HUDEP-2 (cell line): ENCODE results near the gene MNAT1.
A peak's percentile ranks its signal among the peaks of the same experiment; 100 is the strongest.
"Not testable (repeated sequence)": the region's sequence is repeated elsewhere in the genome, so short reads cannot be mapped to it uniquely, and the experiment has no call there.

Experiments used
- DNase-seq, 76 experiments: peaks; one replicate each; lab custom pipeline; 2025; ENCODE audit not compliant: unreplicated experiment in 76 of 76; lab: John Stamatoyannopoulos, UW

Gene MNAT1

DNA sequence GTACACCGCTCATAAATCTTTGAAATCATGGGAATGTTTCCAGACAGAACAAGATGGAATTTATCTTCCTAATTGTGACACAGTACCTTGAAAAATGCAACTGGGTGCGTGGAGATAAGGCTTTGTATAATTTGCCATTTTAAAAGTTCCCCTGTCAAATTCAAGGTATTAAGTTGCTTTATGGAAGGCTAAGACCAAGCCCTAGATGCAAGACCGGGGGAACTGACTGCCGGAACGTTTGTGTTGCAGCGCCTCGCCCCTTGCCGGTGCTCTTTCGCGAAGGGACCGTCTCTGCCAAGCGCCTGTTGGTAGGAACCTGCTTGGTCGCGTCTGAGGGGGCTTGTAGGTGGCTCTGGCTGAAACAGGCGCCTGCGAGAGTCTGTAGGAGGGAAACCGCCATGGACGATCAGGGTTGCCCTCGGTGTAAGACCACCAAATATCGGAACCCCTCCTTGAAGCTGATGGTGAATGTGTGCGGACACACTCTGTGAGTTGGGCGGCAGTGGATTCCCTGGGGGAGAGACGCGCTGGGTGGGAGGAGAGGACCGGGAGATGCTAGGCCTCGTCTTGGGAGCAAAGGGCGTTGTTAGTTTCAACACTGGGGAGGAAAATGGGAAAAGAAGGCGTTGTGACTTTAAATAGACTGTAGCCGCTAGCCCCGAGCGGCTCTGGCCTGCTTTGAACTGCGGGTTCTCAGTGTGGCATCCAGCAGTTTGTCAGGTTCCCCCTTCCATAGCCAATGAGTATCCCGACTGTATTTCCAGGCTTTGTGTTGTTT, at the start of gene MNAT1:
TSS of gene MNAT1 (plus strand) at position 297 of the 778 bp plus-strand sequence. CDS start at position 399, 102 bp downstream.
- peak in 72 of 76 experiments; percentile 12 to 81 (median 58) for DNase-seq

DNA sequence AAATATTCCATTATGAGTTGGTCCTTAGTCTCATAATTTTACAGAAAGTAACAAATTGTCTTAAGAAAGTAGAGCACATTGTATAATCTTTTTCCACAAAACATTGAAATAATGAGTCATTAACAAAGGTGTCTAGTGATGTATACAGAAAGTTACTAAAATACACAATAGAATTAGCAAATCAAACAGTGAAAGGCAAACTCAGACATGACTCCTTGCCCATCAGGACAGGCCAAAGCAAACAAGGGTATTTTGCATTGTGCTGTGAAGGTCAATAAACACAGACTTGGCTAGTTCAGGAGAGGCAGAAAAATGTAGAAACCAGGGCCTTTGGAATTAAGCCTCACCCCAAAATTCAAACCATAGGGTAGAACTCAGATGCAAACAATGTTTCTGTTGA, 47.7 kb upstream of the MNAT1 start:
- DNase-seq, result no peak

DNA sequence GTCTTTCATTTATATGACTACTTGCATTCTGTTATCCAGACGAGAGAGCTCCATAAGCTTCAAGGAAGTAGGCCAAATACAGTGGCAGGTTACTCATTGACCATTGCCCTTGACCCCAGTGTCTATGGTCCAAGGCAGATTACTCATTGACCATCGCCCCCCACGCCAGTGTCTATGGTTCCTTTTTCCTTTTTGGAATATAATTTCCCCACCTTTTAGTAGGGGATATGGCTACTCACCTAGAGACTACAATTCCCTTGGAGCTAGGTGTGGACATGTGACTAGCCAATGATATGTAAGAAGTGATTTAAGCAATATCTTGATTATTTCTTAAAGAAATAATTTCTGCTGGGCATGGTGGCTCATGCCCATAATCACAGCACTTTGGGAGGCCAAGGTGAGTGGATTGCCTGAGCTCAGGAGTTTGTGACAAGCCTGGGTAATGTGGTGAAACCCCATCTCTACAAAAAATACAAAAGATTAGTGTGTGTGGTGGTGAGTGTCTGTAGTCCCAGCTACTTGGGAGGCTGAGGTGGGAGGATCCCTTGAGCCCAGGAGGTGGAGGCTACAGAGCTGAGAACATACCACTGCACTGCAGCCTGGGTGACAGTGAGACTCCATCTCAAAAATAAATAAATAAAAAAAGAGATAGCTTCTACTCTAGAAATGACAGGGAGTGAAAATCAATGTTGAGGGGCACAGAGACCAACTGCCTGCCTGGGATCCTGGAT, 43.0 kb upstream of the MNAT1 start:
- DNase-seq, result no peak

DNA sequence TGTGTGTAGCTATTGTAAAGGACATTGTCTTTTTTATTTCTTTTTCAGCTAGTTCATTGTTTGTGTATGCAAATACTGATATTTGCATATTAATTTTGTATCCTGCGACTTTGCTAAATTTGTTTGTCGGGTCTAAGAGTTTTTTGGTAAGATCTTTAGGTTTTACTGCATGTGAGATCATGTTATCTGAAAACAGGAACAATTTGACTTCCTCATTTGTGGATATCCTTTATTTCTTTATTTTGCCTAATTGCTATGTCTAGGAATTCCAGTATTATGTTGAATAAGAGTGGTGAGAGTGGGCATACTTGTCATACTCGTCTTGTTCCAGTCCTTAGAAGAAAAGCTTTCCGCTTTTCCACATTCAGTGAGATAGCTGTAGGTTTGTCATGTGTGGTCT, 39.2 kb upstream of the MNAT1 start:
- no peak for DNase-seq

DNA sequence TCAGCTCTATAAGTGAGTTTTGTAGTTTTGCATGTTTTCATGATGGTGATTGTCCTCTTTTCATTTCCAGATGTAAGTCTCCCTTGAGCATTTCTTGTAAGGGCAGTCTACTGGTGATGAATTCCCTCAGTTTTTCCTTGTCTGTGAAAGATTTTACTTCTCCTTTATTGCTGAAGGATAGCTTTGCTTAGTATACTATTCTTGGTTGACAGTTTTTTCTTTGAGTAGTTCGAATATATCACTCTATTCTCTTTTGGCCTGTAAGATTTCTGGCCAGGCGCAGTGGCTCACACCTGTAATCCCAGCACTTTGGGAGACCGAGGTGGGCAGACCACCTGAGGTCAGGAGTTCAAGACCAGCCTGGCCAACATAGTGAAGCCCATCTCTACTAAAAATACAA, 34.0 kb upstream of the MNAT1 start:
- no peak for DNase-seq

DNA sequence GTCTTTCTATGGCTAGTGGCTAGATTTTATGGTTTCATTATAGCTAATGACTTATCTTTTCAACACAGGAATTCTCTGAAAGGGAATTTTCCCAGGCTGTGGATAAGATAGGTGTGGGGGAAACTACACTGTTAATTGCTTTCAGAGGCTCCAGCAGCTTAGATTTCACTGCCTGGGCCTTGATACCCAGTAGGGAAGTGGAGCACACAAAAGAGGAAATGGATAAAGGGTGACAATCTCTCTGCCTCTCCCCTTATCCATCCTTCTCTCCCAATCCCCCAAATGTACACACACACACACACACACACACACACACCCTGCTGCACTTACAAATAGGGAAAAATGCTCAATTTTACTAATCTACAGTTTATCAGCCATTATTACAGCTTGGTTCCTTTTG, 29.5 kb upstream of the MNAT1 start:
- DNase-seq, result no peak

DNA sequence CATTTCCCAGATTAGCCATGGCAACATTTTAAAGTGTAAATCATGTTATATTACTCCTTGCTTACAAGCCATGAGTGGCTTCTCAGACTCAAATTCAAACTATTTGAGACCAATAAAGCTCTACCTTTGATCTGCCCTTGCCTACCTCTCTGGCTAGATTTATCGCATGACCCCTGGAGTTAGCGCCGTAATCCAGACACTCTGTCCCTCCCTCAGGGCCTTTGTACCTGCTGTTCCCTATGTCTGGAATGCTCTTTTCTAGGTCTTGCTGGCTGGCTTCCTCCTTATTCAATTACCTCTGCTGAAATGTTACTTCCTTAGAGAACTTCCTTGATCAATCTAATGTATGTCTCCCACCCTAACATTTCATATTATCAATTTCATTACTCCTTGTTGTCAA, 26.7 kb upstream of the MNAT1 start:
- DNase-seq, result no peak

DNA sequence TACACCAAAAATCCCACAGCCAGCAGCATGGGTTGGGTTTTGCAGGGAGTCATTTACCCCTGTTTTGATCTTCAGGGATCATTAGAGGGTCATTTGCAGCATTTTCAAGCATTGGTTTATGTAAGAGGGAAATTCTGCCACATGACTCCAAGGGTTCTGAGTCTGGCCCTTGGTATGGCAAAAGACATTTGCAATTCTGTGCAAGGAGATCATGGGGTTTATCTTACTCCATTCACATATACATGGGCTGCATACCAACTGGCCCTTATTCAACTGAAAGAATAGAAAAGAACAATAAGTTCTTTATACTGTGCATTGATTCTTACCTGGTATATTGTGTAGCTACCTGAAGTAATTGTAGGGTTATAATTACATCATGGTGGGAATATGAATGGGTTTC, 24.1 kb upstream of the MNAT1 start:
- no peak for DNase-seq

DNA sequence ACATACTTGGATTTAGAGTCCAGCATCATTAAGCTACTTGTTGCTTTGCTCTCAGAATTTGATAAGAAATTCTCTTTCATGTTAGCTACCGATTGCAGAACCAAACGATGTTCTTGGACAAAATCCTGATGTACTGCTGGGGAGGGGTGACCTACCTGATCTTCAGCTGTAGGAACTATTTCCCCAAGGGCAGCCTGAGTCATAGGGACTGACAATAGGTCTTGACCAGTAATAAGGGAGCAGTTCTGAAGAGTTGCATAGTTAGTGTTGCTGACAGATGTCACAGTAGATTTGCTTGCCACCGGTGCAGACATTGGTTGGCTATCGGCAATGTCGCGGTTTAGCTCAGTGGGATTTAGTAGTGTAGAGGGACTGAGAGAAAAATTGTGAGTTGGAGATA, 21.0 kb upstream of the MNAT1 start:
- no peak for DNase-seq

DNA sequence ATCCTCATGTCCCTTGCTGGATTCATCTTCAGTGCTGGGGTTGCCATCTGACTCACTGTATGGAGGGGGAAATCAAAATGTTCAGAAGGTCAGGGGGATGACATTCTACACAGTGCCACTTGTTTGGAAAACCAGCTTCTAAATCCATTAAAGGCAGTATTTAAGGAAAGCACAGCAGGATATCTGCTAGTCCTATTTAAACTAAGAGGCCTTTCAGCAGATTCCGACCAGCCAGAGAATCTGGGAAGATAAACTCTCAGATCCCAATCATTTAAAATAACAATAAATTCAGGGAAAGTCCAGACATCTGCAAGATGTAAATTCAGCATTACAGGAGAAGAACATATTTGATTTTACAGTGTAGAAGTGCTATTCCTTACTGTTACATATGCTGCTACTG, 14.2 kb upstream of the MNAT1 start:
- DNase-seq, result no peak

DNA sequence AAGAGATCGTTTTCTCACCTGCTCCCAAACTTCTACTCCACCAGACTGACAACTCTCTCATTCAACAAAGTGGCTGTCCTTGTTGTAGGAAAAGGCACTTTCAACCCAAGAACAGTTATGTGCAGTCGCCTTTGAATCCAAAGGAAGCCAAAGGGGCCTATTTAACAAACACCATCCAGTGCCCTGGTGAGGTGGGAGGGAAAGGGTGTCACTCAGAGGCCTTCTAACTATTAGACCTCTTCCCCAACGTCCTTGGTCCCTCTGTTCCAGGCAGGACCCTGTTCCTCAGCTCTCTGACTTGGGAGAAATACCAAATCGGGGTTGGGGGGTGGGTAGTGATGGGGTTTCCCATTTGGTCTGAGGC, 13.6 kb upstream of the MNAT1 start:
- DNase-seq, result no peak

DNA sequence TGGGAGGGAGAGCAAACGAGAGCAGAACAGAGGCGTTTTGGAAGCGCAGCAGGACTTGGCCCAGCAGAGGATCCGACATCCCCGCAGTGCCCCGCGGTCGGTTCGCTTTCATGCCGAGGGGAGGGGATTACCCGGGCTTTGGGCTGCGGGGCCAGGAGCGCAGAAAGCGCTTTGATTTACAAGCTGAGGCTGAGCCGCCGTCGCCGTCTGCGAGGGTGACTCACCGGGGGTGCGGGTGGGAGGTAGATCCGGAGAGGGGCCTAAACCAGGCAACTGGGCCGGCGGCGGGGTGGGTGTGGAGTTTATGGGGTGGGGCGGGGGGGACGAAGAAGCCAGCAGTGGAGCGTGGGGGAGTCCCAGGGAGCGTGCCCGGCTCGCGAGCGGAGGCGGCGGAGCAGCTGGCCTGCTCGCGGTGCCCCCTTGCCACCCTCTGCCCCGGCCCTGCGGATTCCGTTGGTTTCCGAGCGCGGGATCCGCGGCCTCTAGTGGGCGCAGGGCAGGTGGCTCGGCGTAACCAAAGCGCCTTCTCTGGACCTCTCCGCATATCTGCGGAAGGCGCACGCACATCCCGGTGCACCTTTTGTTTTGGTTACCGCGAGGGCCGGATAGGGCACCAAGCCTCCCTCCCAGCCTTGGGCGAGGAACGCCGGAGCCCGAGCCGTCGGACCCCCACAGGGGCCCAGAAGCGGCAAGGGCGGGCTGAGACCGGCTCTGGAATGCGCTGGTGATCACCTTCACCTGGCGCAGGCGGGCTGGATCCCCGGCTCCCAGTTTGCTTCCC, 13.0 kb upstream of the MNAT1 start:
- peak in 8 of 76 experiments; percentile 2 to 16 (median 8) for DNase-seq

DNA sequence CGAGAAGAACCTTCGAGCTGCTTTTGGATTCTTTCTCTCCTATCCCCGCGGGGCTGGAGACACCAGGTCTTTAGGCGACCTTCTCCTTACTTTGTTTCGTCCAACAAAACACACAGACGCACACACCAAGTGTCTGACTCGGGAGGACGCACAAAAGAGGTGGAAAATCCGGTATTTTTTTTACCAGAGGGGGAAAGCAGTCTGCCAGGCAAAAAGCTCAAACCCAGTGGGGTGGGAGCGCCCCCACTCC, 12.5 kb upstream of the MNAT1 start:
- DNase-seq, result no peak

DNA sequence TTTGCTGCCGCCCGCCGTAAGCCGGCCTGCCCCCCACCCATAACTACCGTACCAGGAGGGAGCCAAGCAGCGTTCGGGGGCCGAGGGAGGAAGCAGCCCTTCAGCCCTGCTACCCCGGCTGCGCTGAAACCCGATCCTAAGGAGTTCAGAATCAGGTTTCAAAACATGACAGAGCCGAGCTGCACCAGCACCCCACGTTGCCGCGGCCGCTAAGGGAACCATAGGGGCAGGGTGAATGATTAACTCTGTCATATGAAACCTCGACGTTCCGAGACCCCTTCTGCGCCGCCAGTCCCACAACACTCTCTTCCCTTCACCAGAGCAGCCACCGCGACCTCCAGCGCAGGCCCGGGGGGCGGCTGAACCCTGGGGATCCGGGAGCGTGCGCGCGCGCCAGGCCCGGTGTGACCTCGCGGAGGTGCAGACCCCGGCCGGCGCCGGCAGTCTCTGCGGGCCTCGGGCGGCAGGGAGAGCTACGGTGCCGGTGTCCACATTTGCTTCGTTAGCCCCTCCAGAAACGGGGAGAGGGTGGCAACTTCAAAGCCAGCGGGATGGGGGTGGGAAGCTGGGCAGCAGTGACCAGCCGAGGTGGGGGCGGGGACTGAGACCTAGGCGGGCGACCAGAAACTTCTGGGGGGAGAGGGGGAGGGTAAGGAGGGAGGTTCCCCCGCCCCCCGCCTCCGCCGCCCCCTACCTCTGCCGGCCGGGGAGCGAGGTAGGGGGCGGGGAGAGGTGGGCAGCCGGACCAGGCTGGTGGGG, 12.0 kb upstream of the MNAT1 start:
- DNase-seq, result peak in 1 of 76 experiments; percentile 6

DNA sequence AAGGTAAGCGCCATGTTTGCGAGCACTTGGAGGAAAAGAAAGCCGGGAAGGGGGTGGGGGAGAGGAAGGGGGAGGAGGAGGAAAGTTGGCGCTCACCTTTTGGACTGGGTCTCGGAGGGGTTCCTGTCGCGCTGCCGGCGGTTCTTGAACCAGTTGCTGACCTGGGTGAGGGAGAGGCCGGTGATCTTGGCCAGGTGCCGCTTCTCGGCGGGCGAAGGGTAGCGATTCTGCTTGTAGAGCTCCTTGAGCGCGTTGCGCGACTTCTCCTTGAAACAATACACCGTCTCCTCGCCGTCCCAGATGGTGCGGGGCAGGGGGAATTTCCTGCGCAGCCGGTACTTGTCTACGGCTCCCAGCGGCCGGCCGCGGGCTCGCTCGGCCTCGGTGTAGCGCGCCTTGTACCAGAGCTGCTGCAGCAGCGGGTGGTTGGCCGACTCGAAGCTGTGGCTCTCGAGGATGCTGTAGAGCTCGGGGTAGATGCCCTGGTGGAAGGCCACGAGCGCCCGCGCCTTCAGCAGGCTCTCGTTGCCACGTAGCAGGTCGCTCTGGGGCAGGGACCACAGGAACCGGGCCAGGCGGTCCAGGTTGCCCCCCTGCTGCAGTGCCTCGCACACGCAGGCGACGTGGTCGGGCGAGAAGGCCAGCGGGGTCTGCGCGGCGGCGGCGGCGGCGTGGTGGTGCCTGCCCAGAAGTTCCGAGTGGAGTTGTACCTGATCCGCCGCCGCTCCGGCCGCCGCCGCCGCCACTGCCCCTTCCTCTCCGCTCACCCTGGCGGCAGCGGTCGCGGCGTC, 11.2 kb upstream of the MNAT1 start:
- DNase-seq, result peak in 25 of 76 experiments; percentile 3 to 32 (median 14)

DNA sequence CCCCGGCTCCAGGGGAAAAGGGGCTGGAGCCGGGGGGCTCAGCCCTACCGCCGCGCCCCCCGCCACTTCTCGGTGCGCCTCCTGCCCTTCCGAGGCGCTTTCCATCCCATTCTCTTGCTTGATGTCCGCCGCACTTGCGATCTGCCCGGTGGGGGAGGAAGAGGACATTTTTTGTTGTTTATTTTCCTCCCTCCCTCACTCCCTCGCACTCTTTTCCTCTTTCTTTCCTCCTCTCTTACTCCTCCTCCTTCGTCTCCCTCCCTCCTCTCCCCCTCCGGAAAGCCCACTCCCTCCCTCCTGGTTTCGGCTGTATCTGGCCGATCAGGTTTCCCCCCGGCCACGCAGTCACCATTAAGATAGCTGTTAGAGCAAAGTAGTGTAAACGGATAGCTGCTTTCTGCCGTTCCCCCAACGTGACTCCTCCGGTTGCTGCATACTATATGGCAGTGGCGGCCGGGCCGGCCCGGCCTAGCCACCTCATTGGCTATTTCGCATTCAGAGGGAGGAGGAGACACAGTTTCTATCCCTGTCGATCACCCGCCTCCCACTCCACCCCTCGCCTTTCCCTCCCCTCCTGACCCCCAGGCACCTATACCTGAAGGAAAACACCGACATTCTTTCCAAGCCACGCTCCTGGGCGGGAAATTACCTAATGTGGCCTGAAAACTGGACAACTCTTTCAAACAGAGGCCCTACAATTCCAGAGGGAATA, 10.5 kb upstream of the MNAT1 start, which contains the start of gene SIX4:
TSS of gene SIX4 (minus strand) at position 445 of the 712 bp plus-strand sequence. CDS start at position 168, 277 bp downstream.
- DNase-seq, result peak in 18 of 76 experiments; percentile 6 to 37 (median 18)

DNA sequence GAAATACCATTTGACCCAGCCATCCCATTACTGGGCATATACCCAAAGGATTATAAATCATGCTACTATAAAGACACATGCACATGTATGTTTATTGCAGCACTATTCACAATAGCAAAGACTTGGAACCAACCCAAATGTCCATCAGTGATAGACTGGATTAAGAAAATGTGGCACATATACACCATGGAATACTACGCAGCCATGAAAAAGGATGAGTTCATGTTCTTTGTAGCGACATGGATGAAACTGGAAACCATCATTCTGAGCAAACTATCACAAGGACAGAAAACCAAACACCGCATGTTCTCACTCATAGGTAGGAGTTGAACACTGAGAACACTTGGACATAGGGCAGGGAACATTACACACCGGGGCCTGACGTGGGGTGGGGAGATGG, 3.3 kb upstream of the MNAT1 start:
- not testable (repeated sequence) for DNase-seq

DNA sequence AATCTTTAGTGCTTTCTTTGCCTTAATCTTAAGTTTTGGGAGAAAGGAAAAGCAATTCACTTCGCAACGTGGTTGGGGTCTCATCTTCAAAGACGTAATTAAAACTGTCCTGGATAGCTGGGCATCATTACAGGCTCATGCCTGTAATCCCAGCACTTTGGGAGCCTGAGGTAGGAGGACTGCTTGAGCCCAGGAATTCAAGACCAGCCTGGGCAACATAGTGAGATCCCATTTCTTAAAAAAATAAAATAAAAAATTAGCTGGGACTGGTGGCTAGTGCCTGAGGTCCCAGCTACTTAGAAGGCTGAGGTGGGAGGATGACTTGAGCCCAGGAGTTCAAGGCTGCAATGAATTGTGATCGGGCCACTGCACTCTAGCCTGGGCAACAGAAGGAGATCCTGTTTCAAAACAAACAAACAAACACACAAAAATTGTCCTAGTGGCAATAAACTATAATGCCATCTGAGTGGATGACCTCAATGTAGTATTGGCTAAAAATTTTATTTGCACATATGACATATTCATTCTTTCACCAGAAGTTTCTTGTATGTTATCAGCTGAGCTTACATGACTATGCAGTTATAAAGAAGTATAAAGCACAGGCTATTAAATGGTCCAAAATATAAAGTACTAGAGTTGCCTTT, 1.6 kb upstream of the MNAT1 start:
- DNase-seq, result no peak

DNA sequence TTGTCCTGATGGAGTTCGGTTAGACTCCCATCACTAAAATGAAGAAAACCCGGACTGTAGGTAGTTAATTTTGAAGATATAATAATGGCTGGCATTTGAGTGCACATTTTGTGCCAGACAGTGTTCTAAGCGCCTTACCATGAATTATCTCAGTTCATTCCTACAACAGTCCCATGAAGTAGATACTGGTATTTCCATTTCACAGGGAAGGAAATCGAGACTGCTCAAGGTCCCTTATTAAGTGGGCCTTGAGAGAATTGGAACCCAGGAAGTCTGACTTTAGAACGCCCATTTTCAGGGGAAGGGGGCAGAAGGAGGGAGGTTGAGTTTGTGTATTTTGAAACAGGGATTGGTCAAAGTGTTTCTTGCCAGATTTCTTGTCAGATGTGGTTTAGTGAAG, 855 bp downstream of the MNAT1 start:
- DNase-seq, result no peak
